Activated T-cell treated with anti-CD3 and anti-CD28 coated beads, Interleukin-2, amount 50 U/mL, for 4 hours (primary cell): ENCODE data around the gene KAT6B. TPM values are rescaled to one million over a fixed set of nuclear protein-coding genes. Genes with fewer than 3 reads are reported as not detected.

Experiments used
- ATAC-seq, 2 donors: fragments of 200-7000 bp; cut with Tn5 transposase; one replicate each; pipeline ENCODE4 v1.10.0; 2021
- DNase-seq: peaks from one replicate; pipeline ENCODE4 v3.0.0-alpha.2; 2020
- H3K27me3 Mint-ChIP-seq: one replicate; pipeline ENCODE4 v1.8.0; 2021; ENCODE audit warnings: low read depth, mixed read lengths
- H3K36me3 Mint-ChIP-seq: one replicate; pipeline ENCODE4 v1.8.0; 2022; ENCODE audit warnings: mixed read lengths; ENCODE audit not compliant: insufficient read depth
- H3K4me1 Mint-ChIP-seq: one replicate; pipeline ENCODE4 v1.8.0; 2021; ENCODE audit warnings: low read depth, mixed read lengths
- H3K4me3 Mint-ChIP-seq: one replicate; pipeline ENCODE4 v1.8.0; 2021; ENCODE audit warnings: mild to moderate bottlenecking, moderate library complexity, mixed read lengths
- H3K9me3 Mint-ChIP-seq: one replicate; pipeline ENCODE4 v1.8.0; 2021; ENCODE audit warnings: mixed read lengths
- total RNA-seq, 3 donors: library from RNA; stranded (reverse); gene quantifications; one replicate each; pipeline ENCODE4 v1.2.1, GENCODE V29; 2021

The KAT6B gene
- total RNA-seq, 3 donors from 2014 or later: 14.4 to 15.4 (median 14.6) TPM

DNA sequence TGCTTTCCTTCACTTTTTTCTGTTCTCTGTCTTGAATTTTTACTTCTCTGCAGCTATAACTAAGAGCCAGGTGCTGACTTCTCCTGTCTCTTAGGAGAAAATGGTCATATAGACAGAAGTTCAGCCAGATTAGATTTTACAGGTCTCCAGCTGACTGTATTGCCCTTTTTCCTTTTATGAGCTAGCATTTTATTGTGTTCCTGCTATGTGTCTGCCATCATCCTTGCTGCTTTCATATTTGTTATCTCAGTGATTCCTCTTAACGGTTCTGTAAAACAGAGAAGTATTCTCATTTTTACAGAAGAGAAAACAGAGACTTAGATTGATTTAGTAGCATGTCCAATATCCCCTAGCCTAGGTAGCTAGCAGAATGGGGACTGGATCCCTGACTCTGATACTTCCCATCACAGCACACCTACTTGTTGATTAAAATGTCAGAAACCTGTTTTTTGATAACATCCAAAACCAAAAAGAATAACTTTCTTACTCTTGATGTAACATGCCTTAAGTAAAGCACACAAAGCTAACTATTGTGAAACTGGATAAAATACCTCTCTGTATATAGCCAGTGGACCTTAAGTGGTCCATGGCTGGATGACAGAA, 5.2 kb downstream of the KAT6B start:
- no peak overlapping the region for H3K4me3 Mint-ChIP-seq

GRCh38 chr10:74835963-74836362, 9.6 kb downstream of the KAT6B start:
- ATAC-seq (no peak), DNase-seq (no peak)
- Mint-ChIP-seq H3K36me3 (peaks cover 11% of the 10 kb centered on the region), H3K4me3 (no peak overlapping the region), H3K27me3 (no peaks in the 10 kb centered on the region), H3K4me1 (peaks cover 43% of the 10 kb centered on the region), H3K9me3 (no peaks in the 10 kb centered on the region)

More for the DNA sequence above, 5.2 kb downstream of the KAT6B start:
- Mint-ChIP-seq H3K9me3 (no peaks in the 10 kb centered on the region), H3K4me1 (peaks cover 59% of the 10 kb centered on the region), H3K27me3 (no peaks in the 10 kb centered on the region), H3K36me3 (no peaks in the 10 kb centered on the region)
- no peak for ATAC-seq
- DNase-seq: no peak

- H3K4me3 Mint-ChIP-seq: no peak overlapping the region
- no peaks in the 10 kb centered on the region for H3K9me3 Mint-ChIP-seq
- DNase-seq (no peak), ATAC-seq (no peak)
- H3K27me3 Mint-ChIP-seq: no peaks in the 10 kb centered on the region
- peaks cover 13% of the 10 kb centered on the region for H3K36me3 Mint-ChIP-seq
- peaks cover 39% of the 10 kb centered on the region for H3K4me1 Mint-ChIP-seq
Observed at GRCh38 chr10:74836877-74837276, 10.5 kb downstream of the KAT6B start.

- ATAC-seq: no peak
- H3K27me3 Mint-ChIP-seq: no peaks in the 10 kb centered on the region
- no peaks in the 10 kb centered on the region for H3K9me3 Mint-ChIP-seq
- DNase-seq: no peak
- H3K36me3 Mint-ChIP-seq: peaks cover 16% of the 10 kb centered on the region
- no peak overlapping the region for H3K4me3 Mint-ChIP-seq
- peaks cover 43% of the 10 kb centered on the region for H3K4me1 Mint-ChIP-seq
Observed at GRCh38 chr10:74837743-74838142, 11.3 kb downstream of the KAT6B start.

DNA sequence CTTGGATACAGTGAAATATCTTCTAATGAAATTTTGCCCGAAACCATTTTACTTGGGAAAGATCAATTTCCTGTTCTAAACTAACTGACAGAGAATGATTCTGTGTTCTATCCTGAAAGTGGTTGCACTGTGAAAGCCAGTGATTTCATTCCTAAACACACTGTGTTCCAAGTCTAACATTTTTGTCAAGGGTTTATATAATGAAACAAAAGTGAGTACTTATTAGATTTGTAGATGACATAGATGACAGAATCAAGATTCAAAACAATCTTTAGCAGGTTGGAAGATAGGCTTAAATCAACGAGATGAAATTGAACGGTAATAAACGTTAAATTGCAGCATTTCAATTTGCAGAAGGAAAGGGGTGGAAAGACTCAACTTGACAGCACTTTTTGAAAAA, 13.3 kb downstream of the KAT6B start:
- Mint-ChIP-seq H3K27me3 (no peaks in the 10 kb centered on the region), H3K9me3 (no peaks in the 10 kb centered on the region), H3K4me1 (peaks cover 40% of the 10 kb centered on the region), H3K4me3 (no peak overlapping the region), H3K36me3 (peaks cover 24% of the 10 kb centered on the region)
- ATAC-seq: no peak
- DNase-seq: no peak

GRCh38 chr10:74841265-74841973, 15.0 kb downstream of the KAT6B start:
- no peak for DNase-seq

DNA sequence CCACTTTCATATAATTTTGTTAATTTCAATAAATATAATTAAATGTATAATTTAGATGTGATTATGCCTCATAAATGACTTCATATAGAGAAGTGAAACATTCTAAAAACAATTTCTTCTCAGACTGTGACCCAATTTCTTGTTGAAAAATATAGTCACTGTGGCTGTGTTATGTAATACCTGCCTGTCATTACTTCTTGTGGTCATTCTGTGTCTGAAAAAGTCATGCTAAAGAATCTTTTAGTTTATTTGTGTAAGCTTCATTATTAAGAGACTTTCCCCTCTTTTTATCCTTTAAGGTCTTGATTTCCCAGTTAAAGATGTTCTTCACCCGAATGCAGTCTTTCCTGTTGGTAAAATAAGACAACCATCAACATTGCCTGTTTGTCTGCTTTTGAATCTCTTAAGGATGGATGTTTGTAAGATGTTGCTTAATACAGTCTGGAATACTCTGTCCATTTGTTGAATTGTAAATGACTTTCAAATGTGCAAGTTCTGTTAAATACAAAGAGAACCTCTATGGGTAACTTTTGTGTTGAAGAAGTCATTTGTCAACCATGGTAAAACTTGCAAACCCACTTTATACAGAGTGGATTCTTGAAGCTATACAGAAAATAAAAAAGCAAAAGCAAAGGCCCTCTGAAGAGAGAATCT, 16.0 kb downstream of the KAT6B start:
- no peak for ATAC-seq
- Mint-ChIP-seq H3K27me3 (no peaks in the 10 kb centered on the region), H3K4me1 (peaks cover 31% of the 10 kb centered on the region)

More at GRCh38 chr10:74841265-74841973, 15.0 kb downstream of the KAT6B start:
- no peak for ATAC-seq
- no peak overlapping the region for H3K4me3 Mint-ChIP-seq
- peaks cover 30% of the 10 kb centered on the region for H3K4me1 Mint-ChIP-seq
- peaks cover 26% of the 10 kb centered on the region for H3K36me3 Mint-ChIP-seq
- no peaks in the 10 kb centered on the region for H3K27me3 Mint-ChIP-seq
- H3K9me3 Mint-ChIP-seq: no peaks in the 10 kb centered on the region

GRCh38 chr10:74846958-74847357, 20.6 kb downstream of the KAT6B start:
- peaks cover 13% of the 10 kb centered on the region for H3K36me3 Mint-ChIP-seq
- H3K27me3 Mint-ChIP-seq: no peaks in the 10 kb centered on the region
- no peaks in the 10 kb centered on the region for H3K9me3 Mint-ChIP-seq
- H3K4me3 Mint-ChIP-seq: no peak overlapping the region
- DNase-seq: no peak
- peaks cover 20% of the 10 kb centered on the region for H3K4me1 Mint-ChIP-seq
- ATAC-seq: no peak

More for the DNA sequence above, 16.0 kb downstream of the KAT6B start:
- DNase-seq: no peak
- H3K4me3 Mint-ChIP-seq: no peak overlapping the region
- H3K9me3 Mint-ChIP-seq: no peaks in the 10 kb centered on the region
- peaks cover 26% of the 10 kb centered on the region for H3K36me3 Mint-ChIP-seq

DNA sequence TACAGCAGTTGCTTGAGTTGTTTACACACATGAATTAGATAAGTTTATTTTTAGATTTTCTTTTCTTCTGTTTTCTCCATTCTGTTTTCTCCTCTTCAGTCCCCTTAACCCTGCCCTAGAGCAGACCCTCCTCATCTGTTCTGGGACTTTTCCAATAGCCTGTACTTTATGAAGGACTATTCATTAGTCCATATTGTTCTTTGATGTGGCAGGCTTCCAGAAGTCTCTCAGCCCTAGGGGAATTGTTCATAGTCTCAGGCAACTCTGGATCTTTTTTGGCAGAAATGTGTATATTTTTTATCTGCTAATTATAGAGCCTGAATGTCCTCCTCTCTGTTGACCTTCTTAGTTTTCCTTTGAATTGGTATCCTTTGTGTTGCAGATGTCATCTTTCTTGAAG, 25.4 kb downstream of the KAT6B start:
- Mint-ChIP-seq H3K4me3 (no peak overlapping the region), H3K27me3 (no peaks in the 10 kb centered on the region), H3K36me3 (peaks cover 9% of the 10 kb centered on the region), H3K4me1 (peaks cover 37% of the 10 kb centered on the region), H3K9me3 (no peaks in the 10 kb centered on the region)
- ATAC-seq: no peak
- no peak for DNase-seq

DNA sequence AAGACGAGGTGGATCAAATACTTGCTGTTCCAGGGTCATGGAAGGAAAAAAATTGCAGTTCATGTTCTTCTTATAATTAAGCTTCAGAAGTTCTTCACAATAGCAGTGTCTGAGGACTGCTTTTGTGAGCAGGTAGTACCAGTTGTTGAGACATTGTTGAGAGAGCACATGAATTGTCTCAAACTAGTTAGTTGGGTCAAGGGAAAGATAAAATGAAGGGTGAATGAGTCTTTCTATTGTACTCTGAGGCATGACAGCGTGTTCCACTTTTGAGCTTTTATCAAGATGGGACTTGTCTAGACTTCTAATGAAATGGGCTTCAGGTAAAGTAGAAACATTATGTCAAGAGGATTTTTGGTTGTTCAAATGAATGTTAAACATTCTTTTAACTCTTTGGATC, 26.0 kb downstream of the KAT6B start:
- H3K4me3 Mint-ChIP-seq: no peak overlapping the region
- DNase-seq (no peak), ATAC-seq (no peak)
- H3K4me1 Mint-ChIP-seq: peaks cover 40% of the 10 kb centered on the region
- no peaks in the 10 kb centered on the region for H3K27me3 Mint-ChIP-seq
- H3K9me3 Mint-ChIP-seq: no peaks in the 10 kb centered on the region
- peaks cover 15% of the 10 kb centered on the region for H3K36me3 Mint-ChIP-seq

GRCh38 chr10:74854610-74855009, 28.2 kb downstream of the KAT6B start:
- H3K9me3 Mint-ChIP-seq: no peaks in the 10 kb centered on the region
- no peak overlapping the region for H3K4me3 Mint-ChIP-seq
- no peaks in the 10 kb centered on the region for H3K27me3 Mint-ChIP-seq
- ATAC-seq: no peak
- no peak for DNase-seq
- H3K36me3 Mint-ChIP-seq: peaks cover 16% of the 10 kb centered on the region
- H3K4me1 Mint-ChIP-seq: peaks cover 40% of the 10 kb centered on the region

DNA sequence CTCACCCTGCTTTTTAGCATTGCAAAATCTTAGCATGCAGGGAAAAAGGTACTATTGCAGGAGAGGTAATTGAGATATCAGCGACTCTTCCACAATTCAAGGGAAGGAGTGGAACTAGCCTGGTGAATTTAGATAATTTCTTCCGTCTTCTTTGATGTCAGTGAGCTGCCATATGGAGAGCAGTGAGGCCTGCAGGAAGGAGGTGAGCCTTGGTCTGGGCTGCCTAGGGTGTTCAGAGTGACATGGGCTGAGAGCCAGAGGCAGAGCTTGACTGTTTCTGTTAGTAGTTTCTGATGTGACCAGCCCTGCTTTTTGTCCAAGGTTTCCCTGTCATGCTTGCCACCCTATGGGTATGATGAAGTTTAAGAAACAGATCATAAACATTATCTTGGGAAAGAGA, 28.6 kb downstream of the KAT6B start:
- H3K4me1 Mint-ChIP-seq: peaks cover 40% of the 10 kb centered on the region
- no peaks in the 10 kb centered on the region for H3K27me3 Mint-ChIP-seq
- DNase-seq: no peak
- peaks cover 16% of the 10 kb centered on the region for H3K36me3 Mint-ChIP-seq
- H3K9me3 Mint-ChIP-seq: no peaks in the 10 kb centered on the region
- no peak for ATAC-seq
- no peak overlapping the region for H3K4me3 Mint-ChIP-seq

GRCh38 chr10:74855439-74855838, 29.0 kb downstream of the KAT6B start:
- H3K4me1 Mint-ChIP-seq: peaks cover 40% of the 10 kb centered on the region
- H3K36me3 Mint-ChIP-seq: peaks cover 16% of the 10 kb centered on the region

DNA sequence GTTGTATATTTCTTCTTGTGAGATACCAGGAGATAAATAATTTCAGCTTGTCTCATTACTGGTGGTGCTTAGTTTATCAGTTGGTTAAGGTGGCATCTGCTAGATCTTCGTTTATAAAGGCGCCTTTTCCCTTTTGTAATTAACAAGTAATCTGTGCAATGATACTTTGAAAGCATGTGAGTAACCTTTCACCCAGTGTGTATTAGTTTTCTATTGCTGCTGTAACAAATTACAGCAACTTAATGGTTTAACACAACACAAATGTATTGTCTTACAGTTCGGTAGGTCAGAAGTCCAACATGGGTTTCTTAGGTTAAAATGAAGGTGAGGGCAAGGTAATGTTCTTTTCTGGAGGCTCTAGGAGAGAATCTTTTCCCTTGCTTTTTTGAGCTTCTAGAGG, 30.5 kb downstream of the KAT6B start:
- H3K9me3 Mint-ChIP-seq: no peaks in the 10 kb centered on the region
- no peak for ATAC-seq
- peaks cover 16% of the 10 kb centered on the region for H3K36me3 Mint-ChIP-seq
- H3K4me1 Mint-ChIP-seq: peaks cover 35% of the 10 kb centered on the region
- DNase-seq: no peak
- no peaks in the 10 kb centered on the region for H3K27me3 Mint-ChIP-seq
- no peak overlapping the region for H3K4me3 Mint-ChIP-seq

More at GRCh38 chr10:74855439-74855838, 29.0 kb downstream of the KAT6B start:
- Mint-ChIP-seq H3K9me3 (no peaks in the 10 kb centered on the region), H3K27me3 (no peaks in the 10 kb centered on the region), H3K4me3 (no peak overlapping the region)
- DNase-seq (no peak), ATAC-seq (no peak)

- Mint-ChIP-seq H3K36me3 (peaks cover 16% of the 10 kb centered on the region), H3K4me1 (peaks cover 29% of the 10 kb centered on the region), H3K4me3 (no peak overlapping the region), H3K27me3 (no peaks in the 10 kb centered on the region), H3K9me3 (no peaks in the 10 kb centered on the region)
- no peak for ATAC-seq
- DNase-seq: no peak
Observed at GRCh38 chr10:74857586-74857985, 31.2 kb downstream of the KAT6B start.
